Astrocyte (in vitro differentiated cells and primary cell): Measurements from ENCODE around the gene KIRREL3.

Experiments
- EZH2 ChIP-seq: IDR thresholded peaks from 2 replicates; pipeline ENCODE4 v1.6.1; 2012; ENCODE audit warnings: mild to moderate bottlenecking, low read length, inconsistent platforms; ENCODE audit not compliant: insufficient read depth
- TF ChIP-seq, protein P1 (sequence below): IDR thresholded peaks from 2 replicates; pipeline ENCODE4 v1.5.1; 2011; ENCODE audit warnings: low read depth, mild to moderate bottlenecking, inconsistent platforms, low read length, moderate library complexity; ENCODE audit not compliant: insufficient read depth

DNA sequence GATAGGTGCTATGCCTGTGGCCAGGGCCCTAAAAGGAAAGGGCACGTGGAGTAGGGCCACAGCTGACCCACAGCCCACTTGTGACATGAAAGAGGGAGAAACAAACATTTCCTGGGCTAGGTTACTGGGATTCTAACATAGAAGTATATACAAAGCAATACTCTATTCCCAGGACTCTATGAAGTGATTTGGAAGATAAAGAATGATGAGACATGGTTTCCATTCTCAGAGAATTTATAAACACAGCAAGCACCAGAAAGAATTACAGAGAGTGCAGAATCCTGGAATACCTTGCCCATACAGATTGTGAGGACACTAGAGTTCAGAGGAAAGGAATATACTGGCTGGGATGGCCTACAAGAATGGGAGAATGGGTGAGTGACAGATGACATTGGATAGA lies 86.4 kb downstream of the KIRREL3 start:
- TF ChIP-seq, protein P1, sequence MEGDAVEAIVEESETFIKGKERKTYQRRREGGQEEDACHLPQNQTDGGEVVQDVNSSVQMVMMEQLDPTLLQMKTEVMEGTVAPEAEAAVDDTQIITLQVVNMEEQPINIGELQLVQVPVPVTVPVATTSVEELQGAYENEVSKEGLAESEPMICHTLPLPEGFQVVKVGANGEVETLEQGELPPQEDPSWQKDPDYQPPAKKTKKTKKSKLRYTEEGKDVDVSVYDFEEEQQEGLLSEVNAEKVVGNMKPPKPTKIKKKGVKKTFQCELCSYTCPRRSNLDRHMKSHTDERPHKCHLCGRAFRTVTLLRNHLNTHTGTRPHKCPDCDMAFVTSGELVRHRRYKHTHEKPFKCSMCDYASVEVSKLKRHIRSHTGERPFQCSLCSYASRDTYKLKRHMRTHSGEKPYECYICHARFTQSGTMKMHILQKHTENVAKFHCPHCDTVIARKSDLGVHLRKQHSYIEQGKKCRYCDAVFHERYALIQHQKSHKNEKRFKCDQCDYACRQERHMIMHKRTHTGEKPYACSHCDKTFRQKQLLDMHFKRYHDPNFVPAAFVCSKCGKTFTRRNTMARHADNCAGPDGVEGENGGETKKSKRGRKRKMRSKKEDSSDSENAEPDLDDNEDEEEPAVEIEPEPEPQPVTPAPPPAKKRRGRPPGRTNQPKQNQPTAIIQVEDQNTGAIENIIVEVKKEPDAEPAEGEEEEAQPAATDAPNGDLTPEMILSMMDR = no peak
- no peak for TF ChIP-seq EZH2
